HG02588 (cell line): Measurements from ENCODE around the gene CLEC2D.
"Not testable (repeated sequence)": the region's sequence is repeated elsewhere in the genome, so short reads cannot be mapped to it uniquely, and the experiment has no call there.

Experiments
- ATAC-seq: cut with Tn5 transposase; IDR thresholded peaks from one replicate; pipeline ENCODE4 v1.9.1; 2021; ENCODE audit warnings: mild to moderate bottlenecking, moderate library complexity; ENCODE audit not compliant: unreplicated experiment

Gene CLEC2D

GRCh38 chr12:9669534-9669933, at the start of gene CLEC2D:
TSS of gene CLEC2D (plus strand) at chr12:9669713. CDS start at chr12:9669735, 22 bp downstream.
- ATAC-seq, result peak; percentile 39

- no peak for ATAC-seq
Observed at GRCh38 chr12:9625019-9625418, 44.5 kb upstream of the CLEC2D start.

- no peak for ATAC-seq
Observed at GRCh38 chr12:9626291-9626690, 43.2 kb upstream of the CLEC2D start.

- ATAC-seq, result no peak
Observed at GRCh38 chr12:9626821-9627220, 42.7 kb upstream of the CLEC2D start.

GRCh38 chr12:9632766-9633165, 36.7 kb upstream of the CLEC2D start:
- no peak for ATAC-seq

- ATAC-seq, result no peak
Observed at GRCh38 chr12:9634177-9634803, 35.2 kb upstream of the CLEC2D start.

- ATAC-seq, result no peak
Observed at GRCh38 chr12:9634969-9635754, 34.4 kb upstream of the CLEC2D start.

- ATAC-seq, result no peak
Observed at GRCh38 chr12:9636150-9636850, 33.2 kb upstream of the CLEC2D start.

- no peak for ATAC-seq
Observed at GRCh38 chr12:9636851-9637206, 32.7 kb upstream of the CLEC2D start.

GRCh38 chr12:9640024-9640423, 29.5 kb upstream of the CLEC2D start:
- ATAC-seq, result no peak

- ATAC-seq, result no peak
Observed at GRCh38 chr12:9642606-9643265, 26.8 kb upstream of the CLEC2D start.

GRCh38 chr12:9643266-9643660, 26.2 kb upstream of the CLEC2D start:
- ATAC-seq, result no peak

- ATAC-seq, result not testable (repeated sequence)
Observed at GRCh38 chr12:9644985-9645551, 24.4 kb upstream of the CLEC2D start.

- ATAC-seq, result peak; percentile 2
Observed at GRCh38 chr12:9646794-9647781, 22.4 kb upstream of the CLEC2D start.

- peak; percentile 65 for ATAC-seq
Observed at GRCh38 chr12:9647825-9648700, 21.4 kb upstream of the CLEC2D start.

- ATAC-seq, result no peak
Observed at GRCh38 chr12:9648701-9649531, 20.6 kb upstream of the CLEC2D start.

- no peak for ATAC-seq
Observed at GRCh38 chr12:9649532-9649940, 20.0 kb upstream of the CLEC2D start.

- ATAC-seq, result no peak
Observed at GRCh38 chr12:9650151-9650576, 19.3 kb upstream of the CLEC2D start.
